ENCODE data around the gene FOXF1. TPM values are rescaled to one million over a fixed set of nuclear protein-coding genes. Genes with fewer than 3 reads are reported as not detected.

The FOXF1 gene
- total and polyA plus RNA-seq, 2 experiments from 2014 or later: 1.5 to 4.2 TPM

DNA sequence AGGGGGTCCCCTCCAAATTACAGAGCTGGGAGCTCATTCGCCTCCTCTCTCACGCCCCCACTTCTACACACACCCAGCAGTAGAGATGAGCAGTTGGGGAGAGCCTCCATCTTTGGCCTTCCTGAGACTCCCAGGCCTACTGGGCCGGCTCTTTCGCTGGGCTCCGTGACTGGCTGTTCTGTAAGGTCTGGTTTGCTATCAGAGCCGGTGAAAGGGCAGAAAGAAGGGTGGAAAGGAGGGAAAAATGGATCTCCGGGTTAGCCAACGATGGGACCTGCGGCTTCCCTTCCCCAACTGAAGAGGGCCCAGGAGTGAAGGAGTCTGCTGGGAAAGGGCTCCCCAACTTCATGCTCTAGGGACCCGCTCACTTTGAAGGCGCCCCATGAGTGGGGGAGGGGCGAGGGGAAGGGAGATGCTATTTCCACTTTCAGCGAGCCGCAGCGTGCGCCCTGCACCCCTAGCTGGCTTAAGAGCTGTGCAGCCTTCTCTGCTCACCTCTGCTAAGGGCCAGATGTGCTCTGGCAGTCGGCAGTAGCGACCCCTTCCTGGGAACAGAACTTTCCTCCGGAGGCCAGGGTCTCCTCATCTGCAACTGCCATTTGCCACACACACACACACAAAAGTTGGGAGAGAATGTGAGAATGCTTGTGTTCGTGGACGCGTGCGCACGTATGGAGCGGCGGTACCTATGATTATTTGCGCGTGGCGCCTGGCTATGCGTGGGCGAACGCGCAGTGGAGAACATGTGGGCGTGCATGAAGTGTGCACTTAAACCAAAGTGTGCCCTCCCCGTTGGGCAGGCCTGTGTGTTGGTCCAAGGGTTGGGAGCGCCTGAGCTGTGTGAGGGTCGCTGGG is 2.9 kb upstream of the FOXF1 start:
- Histone ChIP-seq H3K9me3 (ENCODE audit: low read depth) (no peaks in the 10 kb centered on the region), H4K20me1 (ENCODE audit: insufficient read depth) (no peaks in the 10 kb centered on the region), H2AFZ (no peak overlapping the region), H3K79me2 (ENCODE audit: insufficient read depth) (peaks cover 10% of the 10 kb centered on the region), H3K9ac (no peak overlapping the region), H3K36me3 (ENCODE audit: low read depth) (no peaks in the 10 kb centered on the region), H3K27me3 (replicated peaks; ENCODE audit: insufficient read depth) (peaks cover 63% of the 10 kb centered on the region), H3K4me2 (ENCODE audit: unreplicated experiment) (no peak overlapping the region), H3F3A (ENCODE audit: insufficient read depth) (no peaks in the 10 kb centered on the region), H3K27ac (no peak overlapping the region), H3K9me2 (ENCODE audit: insufficient read depth) (no peaks in the 10 kb centered on the region), H3K4me3 (no peak overlapping the region), H3K4me1 (ENCODE audit: insufficient read depth) (peaks cover 3% of the 10 kb centered on the region; the same call in 1 of the 2 replicates)
- no peak for DNase-seq
- TF ChIP-seq EZH2 (IDR thresholded peaks at IDR 0.05; ENCODE audit: insufficient read depth, poor library complexity, severe bottlenecking) (peak; percentile 30), EZH2phosphoT487 (IDR thresholded peaks at IDR 0.05; ENCODE audit: insufficient read depth, low read depth) (peak; percentile 38; the same call in 1 of the 2 replicates)
- in situ Hi-C loops (cut with MboI): loop anchor here (25.0 kb wide), 1 partner anchor 670 kb away; no protein-coding TSS in a partner anchor
- WGBS, 2 experiments (ENCODE audit: low coverage in 1 of 2, low lambda C conversion rate in 2 of 2, missing lambda C conversion rate in 2 of 2): 7 to 8% methylated on average over 36 to 37 of the region's 37 CpGs

DNA sequence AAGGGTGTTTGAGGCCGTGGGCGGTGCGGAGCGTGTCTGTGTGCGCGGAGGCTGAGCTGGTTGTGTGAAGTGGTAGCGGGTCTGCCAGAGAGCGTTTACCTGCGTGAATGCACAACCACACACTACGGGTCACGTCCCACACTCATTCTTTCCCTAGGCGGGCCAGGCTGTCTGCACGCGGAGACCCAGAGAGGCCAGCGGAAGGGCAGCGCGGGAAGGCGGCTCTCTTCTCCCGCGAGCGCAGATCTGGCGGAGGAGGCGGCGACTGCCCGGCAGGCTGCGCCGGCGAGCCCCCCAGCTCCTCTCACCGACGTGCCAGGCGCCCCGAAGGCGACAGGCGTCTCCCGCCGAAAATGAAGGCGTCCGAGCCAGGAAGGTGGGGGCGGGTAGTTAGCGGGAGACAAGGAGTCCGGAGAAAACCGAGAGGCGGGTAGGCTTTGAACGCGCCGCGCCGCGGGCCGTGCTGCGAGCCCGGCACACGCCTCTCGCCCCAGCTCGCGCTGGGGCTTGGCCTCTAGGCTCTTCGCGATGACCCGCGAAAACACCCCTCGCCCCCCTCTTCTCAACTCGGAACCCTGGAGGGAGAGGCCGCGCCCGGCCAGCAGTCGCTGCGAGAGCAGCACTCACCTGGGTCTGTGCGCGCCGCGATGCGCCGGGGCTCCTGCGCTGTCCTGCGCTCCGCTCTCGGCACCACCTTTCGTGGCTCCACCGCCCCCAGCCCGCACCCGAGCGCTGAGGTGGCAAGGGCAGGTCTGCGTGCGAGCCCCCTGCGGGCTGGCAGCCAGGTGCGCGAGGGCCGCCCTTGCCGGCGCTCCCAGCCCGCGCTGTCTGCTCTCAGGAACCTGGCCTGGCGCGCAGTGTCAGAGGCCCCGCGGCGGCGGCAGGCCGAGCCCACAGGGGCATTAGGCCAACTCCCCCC is 2.0 kb upstream of the FOXF1 start:
- Histone ChIP-seq H3K4me2 (ENCODE audit: unreplicated experiment) (peak overlapping the region; percentile 69), H3K79me2 (ENCODE audit: insufficient read depth) (peaks cover 18% of the 10 kb centered on the region), H4K20me1 (ENCODE audit: insufficient read depth) (no peaks in the 10 kb centered on the region), H3K9me2 (ENCODE audit: insufficient read depth) (no peaks in the 10 kb centered on the region), H3K4me3 (peak overlapping the region; percentile 75), H3K9ac (no peak overlapping the region), H3K36me3 (ENCODE audit: low read depth) (no peaks in the 10 kb centered on the region), H2AFZ (peak overlapping the region; percentile 70; the same call in 1 of the 2 replicates), H3K27ac (no peak overlapping the region), H3K4me1 (ENCODE audit: insufficient read depth) (peaks cover 3% of the 10 kb centered on the region; the same call in 1 of the 2 replicates), H3K9me3 (ENCODE audit: low read depth) (no peaks in the 10 kb centered on the region), H3K27me3 (replicated peaks; ENCODE audit: insufficient read depth) (peaks cover 55% of the 10 kb centered on the region), H3F3A (ENCODE audit: insufficient read depth) (no peaks in the 10 kb centered on the region)
- in situ Hi-C loops (cut with MboI): loop anchor here (25.0 kb wide), 1 partner anchor 671 kb away; no protein-coding TSS in a partner anchor
- TF ChIP-seq EZH2 (IDR thresholded peaks at IDR 0.05; ENCODE audit: insufficient read depth, poor library complexity, severe bottlenecking) (no peak), EZH2phosphoT487 (IDR thresholded peaks at IDR 0.05; ENCODE audit: insufficient read depth, low read depth) (no peak)
- WGBS, 2 experiments (ENCODE audit: low coverage in 1 of 2, low lambda C conversion rate in 2 of 2, missing lambda C conversion rate in 2 of 2): 4% methylated on average over 79 to 94 of the region's 99 CpGs
- peak; percentile 36 for DNase-seq

DNA sequence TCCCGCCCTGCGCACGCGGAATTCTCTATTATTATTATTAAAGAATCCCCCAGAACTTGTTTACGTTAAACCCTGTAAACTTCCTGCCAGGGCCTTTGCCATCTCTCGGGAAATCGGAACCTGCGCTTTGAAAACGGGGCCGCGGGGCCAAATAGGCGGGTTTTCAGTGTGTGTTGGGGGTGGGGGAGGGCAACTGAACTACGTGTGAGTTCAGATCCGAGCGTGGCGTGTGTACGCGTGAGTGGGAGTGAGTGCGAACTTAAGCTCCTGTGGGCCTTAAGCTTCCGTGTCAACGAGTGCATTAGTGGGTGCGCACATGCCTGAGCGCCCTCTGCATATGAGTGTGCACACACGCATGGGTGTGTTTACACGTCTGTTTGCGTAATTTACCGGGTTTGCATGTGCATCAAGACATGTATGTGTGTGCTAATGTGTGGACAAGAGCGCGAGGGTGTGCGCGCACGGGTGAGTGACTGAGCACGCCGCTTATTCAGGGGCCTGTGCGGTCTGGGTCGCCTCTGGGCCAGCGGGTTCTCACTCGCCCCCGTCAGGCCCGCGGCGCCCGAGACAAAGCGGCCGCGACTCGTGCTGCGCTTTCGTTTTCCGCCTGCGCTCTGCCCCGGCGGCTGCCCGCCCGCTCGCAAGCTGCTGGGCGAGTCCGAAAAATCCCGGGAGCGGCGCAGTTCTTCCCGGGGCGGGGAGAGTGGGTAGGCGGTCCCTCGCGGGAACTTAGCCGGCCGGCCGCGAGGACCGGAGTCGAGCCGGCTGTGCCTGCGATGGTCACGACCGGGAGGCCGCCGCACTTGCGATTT is 1.2 kb upstream of the FOXF1 start:
- peak; percentile 57 for TF ChIP-seq EZH2 (IDR thresholded peaks at IDR 0.05; ENCODE audit: insufficient read depth, poor library complexity, severe bottlenecking)
- no peak for TF ChIP-seq EZH2phosphoT487 (IDR thresholded peaks at IDR 0.05; ENCODE audit: insufficient read depth, low read depth)
- Histone ChIP-seq H3K36me3 (ENCODE audit: low read depth) (no peaks in the 10 kb centered on the region), H4K20me1 (ENCODE audit: insufficient read depth) (no peaks in the 10 kb centered on the region), H3K4me3 (peak overlapping the region; percentile 75), H3K9me2 (ENCODE audit: insufficient read depth) (no peaks in the 10 kb centered on the region), H3K27me3 (replicated peaks; ENCODE audit: insufficient read depth) (peaks cover 48% of the 10 kb centered on the region), H3K9me3 (ENCODE audit: low read depth) (no peaks in the 10 kb centered on the region), H3K4me1 (ENCODE audit: insufficient read depth) (peaks cover 3% of the 10 kb centered on the region; the same call in 1 of the 2 replicates), H3K27ac (peak overlapping the region; percentile 38), H3K79me2 (ENCODE audit: insufficient read depth) (peaks cover 25% of the 10 kb centered on the region), H2AFZ (peak overlapping the region; percentile 70), H3K9ac (peak overlapping the region; percentile 66), H3K4me2 (ENCODE audit: unreplicated experiment) (peak overlapping the region; percentile 69), H3F3A (ENCODE audit: insufficient read depth) (no peaks in the 10 kb centered on the region)
- DNase-seq: peak; percentile 86
- in situ Hi-C loops (cut with MboI): loop anchor here (25.0 kb wide), 1 partner anchor 672 kb away; no protein-coding TSS in a partner anchor
- 1% methylated on average over 67 to 69 of the region's 79 CpGs for WGBS, 2 experiments (ENCODE audit: low coverage in 1 of 2, low lambda C conversion rate in 2 of 2, missing lambda C conversion rate in 2 of 2)
